NB4 (cell line): ENCODE measurements around the gene B3GLCT.

Experiments used
- POLR2A ChIP-seq: IDR thresholded peaks from 2 replicates; pipeline ENCODE4 v1.6.1; 2011; ENCODE audit warnings: mild to moderate bottlenecking; ENCODE audit not compliant: insufficient read length; ENCODE audit errors: extremely low read depth
- TF ChIP-seq, protein P1 (sequence below): IDR thresholded peaks from one replicate; pipeline ENCODE4 v1.5.1; 2012; ENCODE audit warnings: low read depth, low read length

DNA sequence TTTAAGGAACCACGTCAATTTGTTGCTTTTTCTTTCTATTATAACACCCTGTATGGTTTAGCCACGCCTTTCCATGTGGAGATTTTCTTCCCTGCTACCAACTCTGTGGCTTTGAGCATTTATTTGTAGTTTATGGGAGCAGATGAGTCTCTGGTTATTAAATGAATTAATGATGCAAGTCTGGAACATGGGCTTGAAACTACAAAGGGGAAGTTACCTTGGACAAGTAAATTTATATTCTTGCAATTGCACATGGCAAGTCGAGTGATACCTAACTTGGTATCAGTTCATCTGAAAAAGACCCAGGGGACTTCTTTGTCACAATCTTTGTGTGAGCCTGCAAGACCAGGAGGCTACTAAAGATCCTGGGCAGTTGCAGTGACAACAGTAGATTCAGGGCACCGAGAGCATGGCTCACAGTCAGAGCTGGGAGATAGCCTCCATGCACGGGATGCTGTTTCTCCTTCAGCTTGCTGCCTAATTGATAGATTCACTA is 24.4 kb downstream of the B3GLCT start:
- TF ChIP-seq, protein P1, sequence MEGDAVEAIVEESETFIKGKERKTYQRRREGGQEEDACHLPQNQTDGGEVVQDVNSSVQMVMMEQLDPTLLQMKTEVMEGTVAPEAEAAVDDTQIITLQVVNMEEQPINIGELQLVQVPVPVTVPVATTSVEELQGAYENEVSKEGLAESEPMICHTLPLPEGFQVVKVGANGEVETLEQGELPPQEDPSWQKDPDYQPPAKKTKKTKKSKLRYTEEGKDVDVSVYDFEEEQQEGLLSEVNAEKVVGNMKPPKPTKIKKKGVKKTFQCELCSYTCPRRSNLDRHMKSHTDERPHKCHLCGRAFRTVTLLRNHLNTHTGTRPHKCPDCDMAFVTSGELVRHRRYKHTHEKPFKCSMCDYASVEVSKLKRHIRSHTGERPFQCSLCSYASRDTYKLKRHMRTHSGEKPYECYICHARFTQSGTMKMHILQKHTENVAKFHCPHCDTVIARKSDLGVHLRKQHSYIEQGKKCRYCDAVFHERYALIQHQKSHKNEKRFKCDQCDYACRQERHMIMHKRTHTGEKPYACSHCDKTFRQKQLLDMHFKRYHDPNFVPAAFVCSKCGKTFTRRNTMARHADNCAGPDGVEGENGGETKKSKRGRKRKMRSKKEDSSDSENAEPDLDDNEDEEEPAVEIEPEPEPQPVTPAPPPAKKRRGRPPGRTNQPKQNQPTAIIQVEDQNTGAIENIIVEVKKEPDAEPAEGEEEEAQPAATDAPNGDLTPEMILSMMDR: no peak
- TF ChIP-seq POLR2A: no peak
